Superior temporal gyrus (tissue), 1 donor: ENCODE measurements around the gene BABAM2.
"Not testable (repeated sequence)": the region's sequence is repeated elsewhere in the genome, so short reads cannot be mapped to it uniquely, and the experiment has no call there.

Source experiments
- DNase-seq: peaks from one replicate; pipeline ENCODE4 v3.0.0-alpha.2; 2016; ENCODE audit errors: extremely low spot score

The BABAM2 gene

GRCh38 chr2:27976308-27976707 is 85.8 kb downstream of the BABAM2 start:
- no peak for DNase-seq

DNA sequence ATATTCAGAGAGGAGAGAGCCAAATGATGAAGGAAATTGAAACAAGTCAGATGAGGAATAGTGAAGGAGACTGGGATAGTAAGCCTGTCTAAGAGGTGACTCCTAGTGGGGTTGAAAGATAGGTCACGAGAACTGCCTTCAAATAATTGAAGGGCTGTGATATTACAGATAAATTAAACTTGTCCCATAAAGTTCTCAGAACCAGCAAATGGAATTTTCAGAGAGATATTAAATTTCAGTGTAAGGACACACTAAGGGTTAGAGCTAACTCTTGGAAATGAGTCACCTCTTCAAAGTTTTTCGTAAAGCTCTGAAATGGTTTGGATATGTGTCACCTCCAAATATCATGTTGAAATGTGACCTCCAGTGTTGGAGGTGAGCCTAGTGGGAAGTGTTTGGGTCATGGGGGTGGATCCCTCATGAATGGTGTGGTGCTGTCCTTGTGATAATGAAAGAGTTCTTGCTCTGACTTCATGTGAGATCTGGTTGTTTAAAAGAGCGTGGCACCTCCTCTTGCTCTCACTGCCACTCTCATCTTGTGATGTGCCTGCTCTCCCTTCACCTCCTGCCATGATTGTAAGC is 87.3 kb downstream of the BABAM2 start:
- DNase-seq = no peak

GRCh38 chr2:27978761-27979160 is 88.2 kb downstream of the BABAM2 start:
- DNase-seq = not testable (repeated sequence)

- no peak for DNase-seq
These were observed 89.7 kb downstream of the BABAM2 start for GRCh38 chr2:27980242-27980641.

GRCh38 chr2:27984153-27984552 is 93.6 kb downstream of the BABAM2 start:
- no peak for DNase-seq

- no peak for DNase-seq
These were observed 97.8 kb downstream of the BABAM2 start for GRCh38 chr2:27988306-27988705.

DNA sequence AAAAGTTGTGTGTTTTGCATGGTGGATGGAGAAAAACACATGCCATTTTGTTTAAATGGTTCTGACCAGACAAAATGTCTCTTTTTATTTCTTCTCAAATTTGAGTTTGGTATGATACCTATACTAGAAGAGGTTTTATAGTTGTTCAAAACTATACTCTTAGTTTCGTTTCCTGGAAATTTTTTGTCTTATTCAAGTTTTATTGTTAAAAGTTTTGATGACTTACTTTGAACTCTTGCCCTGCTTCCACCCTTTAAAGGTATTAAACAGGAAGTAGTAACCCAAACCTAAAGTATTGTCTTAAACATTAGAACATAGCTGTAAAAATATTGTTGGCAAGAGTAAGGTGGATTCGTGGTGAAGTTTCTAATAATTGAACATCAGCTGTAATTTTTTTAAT is 98.2 kb downstream of the BABAM2 start:
- no peak for DNase-seq

GRCh38 chr2:27989149-27989548 is 98.6 kb downstream of the BABAM2 start:
- no peak for DNase-seq

DNA sequence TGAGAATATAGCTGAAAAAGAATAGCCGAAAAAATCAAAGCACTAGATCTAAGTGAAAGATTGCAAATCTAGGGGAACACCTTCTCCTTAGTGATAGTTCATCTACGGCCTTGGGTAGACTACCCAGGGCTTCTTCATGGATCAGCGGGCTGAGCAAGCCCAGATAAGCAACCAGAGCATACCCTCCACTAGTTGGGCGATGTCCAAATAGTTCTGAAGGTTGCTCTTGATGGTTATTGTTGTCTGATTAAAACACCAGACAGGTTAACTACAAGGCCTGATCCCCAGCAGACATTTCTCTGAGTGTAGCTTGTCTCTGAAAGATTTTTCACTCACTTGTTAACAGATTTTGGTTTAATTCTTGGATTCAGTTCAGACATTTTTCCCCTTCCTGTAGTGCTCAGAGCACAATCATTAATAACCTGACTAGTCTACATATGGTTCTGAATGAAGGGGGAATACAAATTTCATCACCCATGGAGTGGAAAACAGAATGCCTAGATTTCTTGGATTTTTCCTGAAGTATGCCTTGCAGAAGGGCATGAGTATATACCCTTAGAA is 99.6 kb downstream of the BABAM2 start:
- no peak for DNase-seq

DNA sequence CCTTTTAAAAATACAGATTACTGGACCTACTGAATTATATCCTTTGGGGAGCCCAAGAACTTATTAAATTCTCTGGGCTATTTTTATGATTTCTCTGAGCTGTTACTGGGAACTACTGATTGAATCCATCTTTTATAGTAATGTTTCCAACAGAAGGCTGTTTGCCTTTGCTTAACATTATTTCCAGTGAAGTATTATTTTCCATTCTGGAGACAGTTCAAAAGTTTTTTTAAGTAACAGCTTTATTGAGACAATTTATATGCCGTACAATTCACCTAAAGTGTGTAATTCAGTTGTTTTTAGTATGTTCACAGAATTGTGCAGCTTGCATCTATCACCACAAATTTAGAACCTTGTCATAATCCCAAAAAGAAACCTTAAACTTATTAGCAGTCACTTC is 100.6 kb downstream of the BABAM2 start:
- no peak for DNase-seq

DNA sequence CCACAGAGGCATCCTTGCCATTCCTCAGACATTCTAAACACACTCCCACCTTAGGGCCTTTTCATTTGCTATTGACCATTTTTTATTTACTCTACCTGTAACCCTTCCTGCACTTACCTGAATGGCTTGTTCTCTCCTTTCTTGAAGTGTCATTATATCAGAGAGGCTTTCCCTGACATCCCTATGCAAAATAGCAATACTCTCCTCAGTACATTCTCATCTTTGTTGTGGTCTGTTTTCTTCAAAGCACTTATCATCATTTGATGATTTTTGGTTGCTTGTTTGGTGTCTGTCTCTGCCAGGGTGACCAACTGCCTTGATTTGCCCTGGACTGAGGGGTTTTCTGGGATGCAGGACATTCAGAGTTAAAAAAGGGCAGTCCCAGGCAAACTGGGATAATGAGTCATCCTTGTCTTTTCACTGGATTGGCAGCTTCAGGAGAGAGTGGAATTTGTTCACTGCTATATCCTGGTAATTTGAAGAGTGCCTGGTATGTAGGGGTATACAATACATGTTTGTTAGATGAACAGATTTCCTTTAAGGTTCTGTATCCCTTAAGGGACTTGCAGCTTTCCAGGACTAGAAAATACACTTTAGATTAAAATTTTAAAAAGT is 102.4 kb downstream of the BABAM2 start:
- DNase-seq = no peak

- DNase-seq = no peak
These were observed 102.9 kb downstream of the BABAM2 start for GRCh38 chr2:27993402-27993787.

DNA sequence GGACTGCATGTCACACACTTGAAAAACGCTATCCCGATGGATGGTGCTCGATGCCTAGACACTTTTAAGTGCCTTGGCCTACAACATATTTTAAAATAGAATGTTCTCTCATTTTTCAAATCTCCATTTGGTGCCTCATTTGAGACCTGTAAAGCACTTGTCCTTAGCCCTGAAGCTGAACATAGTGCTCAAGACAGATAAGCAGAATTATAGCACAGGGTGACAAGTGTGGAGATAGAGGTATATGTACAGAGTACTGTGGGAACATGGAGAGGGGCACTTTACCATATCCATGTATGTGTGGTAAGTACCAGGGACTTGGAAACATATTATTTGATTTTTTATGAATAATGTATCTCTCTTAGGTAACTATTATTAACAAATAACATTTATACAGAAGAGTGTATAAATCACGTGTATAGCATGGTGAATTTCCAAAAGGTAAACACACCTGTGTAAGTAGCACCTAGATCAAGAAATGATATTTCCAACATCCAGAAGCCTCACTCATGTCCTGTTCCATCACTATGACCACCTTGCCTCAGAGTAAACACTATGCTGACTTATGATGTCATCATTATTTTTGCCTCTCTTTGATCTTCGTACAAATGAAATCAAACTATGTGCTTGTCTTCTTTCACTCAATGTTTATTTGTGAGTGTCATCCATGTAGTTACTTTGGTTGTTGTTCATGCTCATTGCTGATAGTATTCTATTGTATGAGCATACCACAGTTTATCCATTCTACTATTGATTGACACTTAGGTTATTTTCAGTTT is 103.6 kb downstream of the BABAM2 start:
- no peak for DNase-seq

- no peak for DNase-seq
These were observed 105.8 kb downstream of the BABAM2 start for GRCh38 chr2:27996156-27996922.

- DNase-seq = no peak
These were observed 109.8 kb downstream of the BABAM2 start for GRCh38 chr2:28000287-28000686.

DNA sequence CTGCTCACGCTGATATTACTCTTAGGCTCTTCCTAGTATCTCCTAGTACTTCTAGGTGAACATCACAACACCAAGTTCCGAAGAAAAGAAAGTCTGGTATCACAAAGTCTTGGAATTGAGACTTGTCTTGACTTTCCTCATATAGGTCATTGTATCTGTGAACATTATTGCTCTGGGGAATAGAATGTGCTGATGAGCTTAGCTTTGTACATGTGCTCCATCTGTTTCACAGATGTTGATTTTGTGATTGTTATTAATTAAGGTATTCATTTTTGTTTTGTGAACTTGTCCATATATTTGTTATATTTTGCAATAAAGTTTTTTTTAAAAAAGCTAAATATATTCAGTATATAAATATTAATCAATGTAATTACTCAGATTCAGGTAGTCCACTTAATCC is 111.7 kb downstream of the BABAM2 start:
- no peak for DNase-seq

DNA sequence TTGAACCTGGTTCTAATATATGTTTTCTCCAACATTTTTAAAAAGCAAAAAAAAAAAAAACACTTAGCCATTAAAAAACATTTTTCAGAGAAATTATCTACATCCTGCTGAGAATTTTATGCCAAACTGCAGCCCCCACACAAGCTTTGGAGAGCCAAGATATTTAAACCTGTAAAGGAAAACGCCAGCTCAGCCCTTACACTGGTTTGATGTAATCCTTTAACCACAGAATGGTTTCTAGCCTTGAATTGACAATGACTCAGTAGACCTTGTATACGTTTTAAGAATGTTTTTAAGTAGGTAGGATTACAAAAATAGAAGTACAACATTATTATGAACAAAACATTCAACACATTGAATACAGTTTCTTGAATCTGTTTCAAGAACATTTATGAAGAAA is 113.6 kb downstream of the BABAM2 start:
- DNase-seq = no peak

DNA sequence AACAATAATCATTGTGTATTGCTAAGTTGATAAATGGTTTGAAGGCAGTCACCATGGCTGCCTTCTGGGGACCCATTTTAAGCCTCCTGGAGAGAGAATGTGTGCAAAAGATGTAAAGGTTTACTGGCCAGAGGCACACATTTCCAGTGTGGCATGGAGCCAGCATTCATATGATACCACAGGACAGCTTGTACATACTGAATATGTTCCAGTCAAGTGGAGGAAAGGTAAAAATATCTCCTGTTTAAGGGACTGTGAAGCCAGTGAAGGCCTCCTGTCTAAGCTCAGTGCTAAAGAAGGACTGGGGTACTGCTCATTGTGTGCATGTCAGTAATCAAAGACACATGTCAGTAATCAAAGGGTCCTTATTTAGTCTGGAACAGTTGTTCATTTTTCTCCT is 119.2 kb downstream of the BABAM2 start:
- no peak for DNase-seq

DNA sequence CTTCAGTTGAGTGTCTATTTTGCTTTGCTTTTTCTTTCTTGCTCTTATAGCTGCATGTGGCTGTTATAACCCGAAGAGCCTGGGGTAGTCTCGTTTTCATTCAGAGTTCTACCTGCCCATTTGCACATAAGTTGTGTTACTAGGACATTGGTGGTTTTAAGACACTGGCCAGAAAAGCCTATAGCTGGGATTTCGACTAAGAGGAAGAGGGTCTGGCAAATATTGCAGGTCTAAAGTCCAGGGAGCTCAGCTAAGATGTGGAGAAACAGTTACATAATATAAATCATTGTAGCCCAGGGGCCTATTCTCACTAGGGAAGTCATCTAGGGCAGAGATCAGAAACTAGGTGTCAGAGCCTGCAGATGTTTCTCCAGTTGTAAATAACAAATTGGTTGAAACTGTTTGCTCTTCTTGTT is 120.8 kb downstream of the BABAM2 start:
- DNase-seq = no peak

- DNase-seq = not testable (repeated sequence)
These were observed 127.9 kb downstream of the BABAM2 start for GRCh38 chr2:28018474-28018873.

- DNase-seq = not testable (repeated sequence)
These were observed 129.0 kb downstream of the BABAM2 start for GRCh38 chr2:28019521-28019920.

DNA sequence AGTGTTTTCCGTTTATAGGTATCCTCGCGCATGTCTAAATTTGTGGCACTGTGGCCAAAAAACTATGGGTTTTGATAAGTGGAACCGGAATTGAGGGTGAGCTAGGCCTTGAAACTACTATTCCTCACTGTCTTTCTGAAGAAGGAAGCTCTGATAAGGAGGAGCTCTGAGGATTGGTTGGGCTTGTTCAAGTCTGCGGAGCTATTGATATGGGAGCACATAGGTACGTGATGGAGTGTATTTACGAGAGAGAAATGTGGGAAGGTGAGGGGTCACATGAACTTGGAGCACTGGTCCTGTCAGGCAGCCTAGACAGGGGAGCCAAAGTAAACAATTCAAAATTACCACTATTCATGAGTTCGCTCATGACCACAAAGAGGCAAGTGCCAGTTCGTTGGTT is 131.4 kb downstream of the BABAM2 start:
- no peak for DNase-seq
